DMS 273 (cell line): ENCODE results near the gene SLC9A5.

Source experiments
- DNase-seq: peaks from one replicate; lab custom pipeline; 2025; ENCODE audit not compliant: unreplicated experiment; lab: John Stamatoyannopoulos, UW

The SLC9A5 gene

GRCh38 chr16:67280090-67281015 is 31.6 kb downstream of the SLC9A5 start:
- DNase-seq, result no peak

- DNase-seq, result no peak
Measured at GRCh38 chr16:67281536-67282446, 33.0 kb downstream of the SLC9A5 start.

- DNase-seq, result no peak
Measured at GRCh38 chr16:67282447-67282805, 33.6 kb downstream of the SLC9A5 start.

DNA sequence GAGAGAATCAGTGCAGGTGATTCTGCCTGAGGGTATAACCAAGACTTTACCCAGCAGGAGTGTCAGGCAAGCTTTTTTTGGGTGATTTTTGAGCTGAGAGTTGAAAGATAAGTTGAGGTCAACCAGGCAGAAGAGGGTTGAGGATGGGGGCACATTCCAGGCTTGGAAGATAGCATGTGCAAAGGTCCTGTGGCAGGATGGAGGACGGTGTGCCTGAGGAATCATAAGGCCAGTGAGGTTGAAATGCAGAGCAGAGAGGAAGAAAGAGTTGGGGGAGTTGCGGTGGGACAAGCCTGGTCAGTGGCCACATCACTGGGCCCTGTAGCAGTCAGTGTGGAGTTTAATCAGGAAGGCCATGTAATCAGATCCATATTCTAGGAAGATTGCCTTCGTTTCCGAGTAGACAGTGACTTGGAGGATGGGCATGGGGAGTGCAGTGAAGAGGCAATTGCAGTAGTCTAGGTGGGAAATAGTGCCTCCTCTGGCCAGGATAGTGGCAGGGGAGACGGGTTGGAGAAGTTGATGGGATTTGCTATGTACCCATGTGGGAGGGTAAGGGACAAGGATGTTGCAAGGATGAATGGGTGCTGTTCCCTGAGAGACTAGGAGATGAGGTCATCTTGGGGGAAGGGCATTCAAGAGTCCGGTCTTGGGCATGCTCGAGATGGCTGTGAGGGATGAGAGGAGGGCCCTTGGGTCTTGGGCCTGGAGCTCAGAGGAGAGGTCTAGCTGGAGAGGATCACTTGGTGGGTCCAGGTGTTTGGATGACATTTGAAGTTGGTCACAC is 34.5 kb downstream of the SLC9A5 start:
- no peak for DNase-seq

DNA sequence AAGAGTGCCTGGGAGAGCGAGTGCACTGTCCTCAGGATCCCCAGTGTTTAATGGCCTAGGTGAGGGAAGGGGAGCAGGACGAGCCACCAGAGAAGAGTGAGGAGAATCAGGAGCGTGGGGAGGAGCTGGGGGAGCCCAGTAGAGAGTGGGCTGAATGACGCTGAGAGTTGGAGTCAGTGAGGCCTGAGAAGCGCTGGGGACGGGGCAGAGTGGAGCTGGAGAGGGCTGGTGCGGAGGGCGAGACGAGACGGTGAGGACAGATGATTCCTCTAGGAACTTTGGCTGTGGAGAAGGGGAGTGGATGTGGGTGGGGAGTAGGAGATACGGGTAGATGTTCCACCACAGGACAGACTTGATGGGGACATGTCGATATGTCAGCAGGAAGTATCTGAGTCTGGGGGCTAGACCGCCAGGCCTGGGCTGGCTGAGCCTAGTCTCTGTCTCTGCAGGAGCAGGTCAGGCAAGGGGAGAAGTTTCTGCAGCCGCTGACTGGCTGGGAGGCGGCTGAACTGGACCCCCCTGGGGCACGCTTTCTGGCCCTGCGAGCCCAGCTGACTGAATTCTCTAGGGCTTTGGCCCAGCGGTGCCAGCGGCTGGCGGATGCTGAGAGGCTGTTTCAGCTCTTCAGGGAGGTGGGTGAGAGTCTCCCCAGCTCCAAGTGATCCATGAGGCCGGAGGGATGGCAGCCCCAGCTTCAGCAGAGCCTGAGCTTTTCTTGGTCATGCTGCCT is 35.2 kb downstream of the SLC9A5 start:
- DNase-seq, result no peak

DNA sequence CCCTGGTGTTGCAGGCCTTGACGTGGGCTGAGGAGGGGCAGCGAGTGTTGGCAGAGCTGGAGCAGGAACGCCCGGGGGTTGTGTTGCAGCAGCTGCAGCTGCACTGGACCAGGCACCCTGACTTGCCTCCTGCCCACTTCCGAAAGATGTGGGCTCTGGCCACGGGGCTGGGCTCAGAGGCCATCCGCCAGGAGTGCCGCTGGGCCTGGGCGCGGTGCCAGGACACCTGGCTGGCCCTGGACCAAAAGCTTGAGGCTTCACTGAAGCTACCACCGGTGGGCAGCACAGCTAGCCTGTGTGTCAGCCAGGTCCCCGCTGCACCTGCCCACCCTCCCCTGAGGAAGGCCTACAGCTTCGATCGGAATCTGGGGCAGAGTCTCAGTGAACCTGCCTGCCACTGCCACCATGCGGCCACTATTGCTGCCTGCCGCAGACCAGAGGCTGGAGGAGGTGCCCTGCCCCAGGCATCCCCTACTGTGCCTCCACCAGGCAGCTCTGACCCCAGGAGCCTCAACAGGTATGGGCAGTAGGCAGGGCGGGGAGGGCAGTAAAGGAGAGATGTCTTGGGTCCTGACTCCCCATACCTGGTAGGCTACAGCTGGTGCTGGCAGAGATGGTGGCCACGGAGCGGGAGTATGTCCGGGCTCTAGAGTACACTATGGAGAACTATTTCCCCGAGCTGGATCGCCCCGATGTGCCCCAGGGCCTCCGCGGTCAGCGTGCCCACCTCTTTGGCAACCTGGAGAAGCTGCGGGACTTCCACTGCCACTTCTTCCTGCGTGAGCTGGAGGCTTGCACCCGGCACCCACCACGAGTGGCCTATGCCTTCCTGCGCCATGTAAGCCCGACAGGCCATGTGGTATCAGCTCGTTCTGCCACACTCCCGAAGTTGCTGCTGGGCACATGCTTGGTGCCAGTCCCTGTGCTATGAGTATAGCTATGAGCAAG is 36.2 kb downstream of the SLC9A5 start:
- DNase-seq, result peak; percentile 65

GRCh38 chr16:67286441-67287235 is 37.9 kb downstream of the SLC9A5 start:
- DNase-seq, result no peak

DNA sequence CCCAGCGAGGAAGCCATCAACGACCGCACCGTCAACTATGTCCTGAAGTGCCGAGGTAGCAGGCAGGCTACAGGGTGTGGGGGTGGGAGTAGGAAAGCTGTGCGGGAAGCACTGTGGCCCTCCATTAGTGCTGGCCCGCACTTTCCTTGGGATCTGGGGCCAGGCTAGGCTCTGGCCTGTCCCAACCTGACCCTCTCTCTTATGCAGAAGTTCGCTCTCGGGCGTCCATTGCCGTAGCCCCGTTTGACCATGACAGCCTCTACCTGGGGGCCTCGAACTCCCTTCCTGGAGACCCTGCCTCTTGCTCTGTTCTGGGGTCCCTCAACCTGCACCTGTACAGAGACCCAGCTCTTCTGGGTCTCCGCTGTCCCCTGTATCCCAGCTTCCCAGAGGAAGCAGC is 39.2 kb downstream of the SLC9A5 start:
- DNase-seq, result no peak

- no peak for DNase-seq
Measured at GRCh38 chr16:67291461-67291860, 42.7 kb downstream of the SLC9A5 start.

DNA sequence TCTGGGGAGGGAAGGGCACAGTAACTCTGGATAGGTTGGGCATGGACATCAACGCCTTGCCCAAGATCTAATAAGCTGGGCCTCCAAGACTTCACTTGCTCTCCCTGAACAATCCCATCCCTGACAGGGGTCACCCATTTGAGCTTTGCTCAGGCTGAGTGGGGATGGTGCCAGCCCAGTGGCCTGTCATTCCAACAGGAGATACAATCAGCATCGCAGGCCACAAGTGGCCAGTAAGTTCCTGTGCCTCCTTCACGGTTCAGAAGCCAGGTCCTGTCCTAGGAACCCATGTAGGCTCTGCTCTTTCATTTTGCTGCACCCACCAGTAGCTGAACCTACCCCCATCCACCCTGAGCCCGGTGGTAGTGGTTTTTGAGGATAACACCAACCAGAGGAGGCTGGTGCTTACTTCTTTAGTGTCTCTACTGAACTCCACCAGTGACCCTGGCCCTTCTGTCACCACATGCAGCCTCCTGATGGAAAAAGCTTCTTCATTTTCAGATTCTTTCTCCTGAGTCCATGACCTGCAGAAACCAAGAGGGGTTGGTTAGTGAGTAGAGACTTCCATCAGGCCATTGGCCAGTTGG is 45.5 kb downstream of the SLC9A5 start:
- no peak for DNase-seq

DNA sequence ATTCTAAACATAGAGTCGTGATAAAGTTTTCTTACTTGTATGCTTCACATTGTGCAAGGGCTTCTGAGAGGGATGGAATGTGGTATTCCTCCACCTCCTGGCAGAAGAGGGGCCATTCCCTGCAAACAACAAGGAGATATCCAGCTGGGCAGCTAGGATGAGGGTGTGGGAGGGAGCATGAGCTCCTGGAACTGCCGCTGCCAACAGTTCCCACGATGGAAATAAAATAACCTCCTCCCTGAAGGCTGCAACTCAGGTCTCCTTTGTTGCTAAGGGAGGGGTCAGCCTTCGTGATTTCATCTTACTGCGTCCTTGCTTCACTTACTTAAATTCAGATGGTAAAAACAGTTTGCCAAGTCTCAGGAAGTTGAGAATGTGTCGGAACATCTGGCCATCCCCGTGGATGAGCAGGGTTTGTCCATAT is 46.2 kb downstream of the SLC9A5 start:
- peak; percentile 49 for DNase-seq

GRCh38 chr16:67296420-67296819 is 47.6 kb downstream of the SLC9A5 start:
- no peak for DNase-seq

DNA sequence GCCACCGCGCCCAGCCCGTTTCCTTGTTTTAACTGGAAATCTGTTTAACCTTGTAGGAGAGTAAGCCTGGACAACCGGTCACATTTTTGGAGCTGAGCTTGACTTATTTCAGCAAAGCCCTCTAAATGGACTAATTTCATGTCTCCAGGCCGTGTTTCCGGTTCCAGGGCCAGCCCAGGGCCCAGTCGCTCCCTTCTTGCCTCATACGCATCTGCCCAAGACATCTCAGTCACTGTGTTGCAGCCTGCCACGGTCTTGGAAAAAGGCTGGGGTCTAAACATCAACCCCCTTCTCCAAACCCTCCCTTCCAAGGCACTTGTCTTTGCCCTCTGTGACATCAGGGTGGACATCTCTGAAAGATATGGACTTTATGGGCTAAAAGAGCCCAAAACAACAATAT is 49.5 kb downstream of the SLC9A5 start:
- DNase-seq, result no peak

- DNase-seq, result no peak
Measured at GRCh38 chr16:67299269-67299668, 50.5 kb downstream of the SLC9A5 start.

GRCh38 chr16:67301080-67301782 is 52.5 kb downstream of the SLC9A5 start:
- peak; percentile 27 for DNase-seq

DNA sequence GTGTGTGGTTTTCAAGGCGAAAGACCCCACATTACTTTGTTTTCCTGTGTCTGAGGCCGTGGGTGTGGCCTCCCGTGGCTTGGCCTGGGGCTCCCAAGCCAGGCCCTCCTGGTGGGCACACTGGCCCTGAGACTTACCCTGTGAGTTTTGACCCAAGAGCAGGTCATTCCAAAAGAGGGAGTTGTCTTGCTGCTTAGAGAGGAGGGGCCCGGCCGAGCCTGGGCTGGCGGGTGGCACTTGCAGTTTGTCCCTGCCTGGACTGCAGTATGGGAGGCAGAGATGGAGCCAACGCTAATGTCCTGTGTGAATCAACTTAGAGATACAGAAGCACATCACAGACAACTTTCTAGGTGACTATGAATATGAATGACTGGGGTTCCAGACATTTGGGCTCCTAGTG is 53.3 kb downstream of the SLC9A5 start:
- DNase-seq, result no peak

GRCh38 chr16:67302970-67303369 is 54.2 kb downstream of the SLC9A5 start:
- no peak for DNase-seq

DNA sequence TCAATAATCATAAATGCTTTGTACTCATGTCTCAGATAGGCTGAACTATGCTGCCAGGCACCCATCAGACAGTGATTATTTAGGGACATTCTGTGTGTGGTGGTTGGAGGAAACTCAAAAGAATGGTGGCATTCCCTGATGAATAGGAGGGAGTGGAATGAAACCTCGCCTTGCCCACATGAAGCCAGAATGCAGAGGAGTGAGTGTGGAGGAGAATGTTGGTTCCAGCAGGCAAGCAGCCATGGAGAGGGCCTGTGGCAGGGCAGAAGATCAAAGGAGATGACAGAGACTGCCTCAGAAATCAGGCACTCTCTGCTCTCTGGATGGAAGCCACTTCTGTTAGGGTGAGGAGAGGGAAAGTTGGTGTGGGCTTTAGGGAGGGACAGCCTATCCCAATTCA is 55.2 kb downstream of the SLC9A5 start:
- DNase-seq, result no peak
